Measurements from ENCODE around the gene PIANP. TPM values are rescaled to one million over a fixed set of nuclear protein-coding genes. Genes with fewer than 3 reads are reported as not detected.
A peak's percentile ranks its signal among the peaks of the same experiment; 100 is the strongest.

PIANP gene
- total RNA-seq, 1 donor from 2014 or later = 48.8 TPM

- DNase-seq = peak; percentile 79
- H3K4me3 Mint-ChIP-seq (ENCODE audit: unreplicated experiment) = peak within 1 kb of the TSS; percentile 88
- peaks cover 8% of the 10 kb centered on the region for H3K9me3 Mint-ChIP-seq (ENCODE audit: unreplicated experiment)
- H3K27ac Mint-ChIP-seq (ENCODE audit: unreplicated experiment) = peak within 1 kb of the TSS; percentile 70
- H3K36me3 Mint-ChIP-seq (ENCODE audit: unreplicated experiment) = peaks cover 27% of the 10 kb centered on the region
- H3K27me3 Mint-ChIP-seq (ENCODE audit: unreplicated experiment) = peaks cover 6% of the 10 kb centered on the region
- H3K4me1 Mint-ChIP-seq (ENCODE audit: low read depth, unreplicated experiment) = peaks cover 5% of the 10 kb centered on the region
- TF ChIP-seq CTCF (IDR thresholded peaks at IDR 0.05; ENCODE audit: partially characterized antibody, unreplicated experiment) = no peak
These were observed 53.5 kb downstream of the PIANP start, which contains the start of gene ACRBP for GRCh38 chr12:6647083-6647604. TSS of gene ACRBP (minus strand) at chr12:6647432. CDS start at chr12:6647366, 66 bp downstream.

DNA sequence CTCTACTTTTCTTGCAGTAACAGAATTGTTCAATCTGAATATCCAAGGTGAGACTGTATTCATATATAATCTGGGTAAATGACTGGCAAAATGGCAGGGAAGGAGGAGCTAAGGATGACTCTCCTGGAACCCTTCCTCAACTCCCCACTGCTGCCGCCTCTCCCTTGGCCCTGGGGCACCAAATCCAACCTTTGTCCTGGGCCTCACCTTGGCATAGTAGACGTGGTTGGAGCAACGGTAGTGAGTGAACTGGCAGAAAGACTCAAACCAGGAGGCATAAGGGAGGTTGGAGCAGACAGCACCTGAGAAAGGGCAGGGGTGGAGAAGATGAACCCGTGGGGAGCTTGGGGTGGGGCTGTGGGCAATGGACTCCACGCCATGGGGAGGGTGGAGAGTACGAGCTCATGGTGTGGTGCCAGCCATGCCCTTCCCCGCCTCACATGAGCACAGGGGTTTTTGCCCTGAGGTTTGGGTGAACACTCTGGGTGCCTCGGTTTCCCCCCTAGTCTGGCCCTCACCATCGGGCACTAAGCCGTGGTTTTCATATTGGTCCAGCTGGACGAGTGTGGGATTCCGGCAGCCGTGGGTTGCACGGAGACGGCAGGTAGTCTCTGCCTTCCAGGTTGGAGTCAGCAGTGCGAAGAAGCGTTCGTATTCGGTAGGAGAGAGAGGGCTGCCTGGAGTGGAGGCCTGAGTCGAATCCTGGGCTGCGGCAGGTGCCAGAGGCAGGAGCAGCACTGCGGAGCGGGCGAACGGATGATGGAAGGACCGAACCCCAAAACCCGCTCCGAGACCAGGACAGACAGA, 54.1 kb downstream of the PIANP start:
- peaks cover 9% of the 10 kb centered on the region for H3K27me3 Mint-ChIP-seq (ENCODE audit: unreplicated experiment)
- no peak for DNase-seq
- peaks cover 30% of the 10 kb centered on the region for H3K36me3 Mint-ChIP-seq (ENCODE audit: unreplicated experiment)
- peaks cover 9% of the 10 kb centered on the region for H3K9me3 Mint-ChIP-seq (ENCODE audit: unreplicated experiment)
- no peak for TF ChIP-seq CTCF (IDR thresholded peaks at IDR 0.05; ENCODE audit: partially characterized antibody, unreplicated experiment)
- peak overlapping the region; percentile 70 for H3K27ac Mint-ChIP-seq (ENCODE audit: unreplicated experiment)
- H3K4me3 Mint-ChIP-seq (ENCODE audit: unreplicated experiment) = peak overlapping the region; percentile 88
- H3K4me1 Mint-ChIP-seq (ENCODE audit: low read depth, unreplicated experiment) = peaks cover 5% of the 10 kb centered on the region

DNA sequence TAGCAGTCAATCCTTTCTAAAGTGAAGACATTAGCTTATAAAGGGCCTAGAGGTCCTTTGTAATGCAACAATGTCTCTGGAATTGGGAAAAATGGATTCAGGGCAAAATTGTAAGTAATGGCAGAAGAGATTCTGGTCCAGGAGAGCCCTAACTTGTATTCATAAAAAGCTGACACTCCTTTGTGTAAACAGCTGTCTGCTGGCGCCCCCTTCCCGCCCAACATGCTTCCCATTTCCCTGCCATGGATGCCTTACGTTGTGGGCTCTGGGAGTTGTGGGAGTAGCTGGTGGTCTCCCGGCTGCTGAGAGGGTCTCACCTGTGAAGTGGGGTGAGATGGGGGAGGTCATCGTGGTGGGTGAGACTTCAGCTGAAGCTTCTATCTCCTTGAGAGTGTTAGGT, 55.7 kb downstream of the PIANP start:
- H3K27me3 Mint-ChIP-seq (ENCODE audit: unreplicated experiment) = peaks cover 11% of the 10 kb centered on the region
- no peak for TF ChIP-seq CTCF (IDR thresholded peaks at IDR 0.05; ENCODE audit: partially characterized antibody, unreplicated experiment)
- DNase-seq = no peak
- H3K4me3 Mint-ChIP-seq (ENCODE audit: unreplicated experiment) = no peak overlapping the region
- peaks cover 5% of the 10 kb centered on the region for H3K4me1 Mint-ChIP-seq (ENCODE audit: low read depth, unreplicated experiment)
- H3K9me3 Mint-ChIP-seq (ENCODE audit: unreplicated experiment) = peaks cover 12% of the 10 kb centered on the region
- H3K36me3 Mint-ChIP-seq (ENCODE audit: unreplicated experiment) = peaks cover 36% of the 10 kb centered on the region
- peak overlapping the region; percentile 69 for H3K27ac Mint-ChIP-seq (ENCODE audit: unreplicated experiment)

GRCh38 chr12:6644257-6644596, 56.4 kb downstream of the PIANP start:
- Mint-ChIP-seq H3K27ac (ENCODE audit: unreplicated experiment) (no peak overlapping the region), H3K4me3 (ENCODE audit: unreplicated experiment) (no peak overlapping the region), H3K4me1 (ENCODE audit: low read depth, unreplicated experiment) (peaks cover 5% of the 10 kb centered on the region), H3K36me3 (ENCODE audit: unreplicated experiment) (peaks cover 36% of the 10 kb centered on the region), H3K9me3 (ENCODE audit: unreplicated experiment) (peaks cover 12% of the 10 kb centered on the region), H3K27me3 (ENCODE audit: unreplicated experiment) (peaks cover 10% of the 10 kb centered on the region)
- DNase-seq = no peak
- no peak for TF ChIP-seq CTCF (IDR thresholded peaks at IDR 0.05; ENCODE audit: partially characterized antibody, unreplicated experiment)

Other genes with a start within 250 kb of the PIANP start
- gene TAPBPL, start 248.8 kb downstream of the PIANP start, total RNA-seq (ENCODE audit: unreplicated experiment) = 0.96 TPM
- gene VAMP1, start 230.1 kb downstream of the PIANP start, total RNA-seq (ENCODE audit: unreplicated experiment) = 14.0 TPM
- gene MRPL51, start 207.6 kb downstream of the PIANP start, total RNA-seq (ENCODE audit: unreplicated experiment) = 138 TPM
- gene NCAPD2, start 206.7 kb downstream of the PIANP start, total RNA-seq (ENCODE audit: unreplicated experiment) = 29.3 TPM
- 2,124 TPM for gene GAPDH, start 166.3 kb downstream of the PIANP start, total RNA-seq (ENCODE audit: unreplicated experiment)
- 50.3 TPM for gene IFFO1, start 144.8 kb downstream of the PIANP start, total RNA-seq (ENCODE audit: unreplicated experiment)
- gene NOP2, start 132.5 kb downstream of the PIANP start, total RNA-seq (ENCODE audit: unreplicated experiment) = 53.5 TPM
- gene CHD4, start 93.4 kb downstream of the PIANP start, total RNA-seq (ENCODE audit: unreplicated experiment) = 957 TPM
- not detected for gene LPAR5, start 64.9 kb downstream of the PIANP start, total RNA-seq (ENCODE audit: unreplicated experiment)
- 2.5 TPM for gene ACRBP, start 53.4 kb downstream of the PIANP start, total RNA-seq (ENCODE audit: unreplicated experiment)
- 76.9 TPM for gene ING4, start 37.7 kb downstream of the PIANP start, total RNA-seq (ENCODE audit: unreplicated experiment)
- gene ZNF384, start 11.4 kb downstream of the PIANP start, total RNA-seq (ENCODE audit: unreplicated experiment) = 83.2 TPM
- gene COPS7A, start 23.2 kb upstream of the PIANP start, total RNA-seq (ENCODE audit: unreplicated experiment) = 25.9 TPM
- gene MLF2, start 52.3 kb upstream of the PIANP start, total RNA-seq (ENCODE audit: unreplicated experiment) = 228 TPM
- gene PTMS, start 65.5 kb upstream of the PIANP start, total RNA-seq (ENCODE audit: unreplicated experiment) = 966 TPM
- gene LAG3, start 71.7 kb upstream of the PIANP start, total RNA-seq (ENCODE audit: unreplicated experiment) = 7.3 TPM
- gene CD4, start 88.7 kb upstream of the PIANP start, total RNA-seq (ENCODE audit: unreplicated experiment) = 0.17 TPM
- 145 TPM for gene GPR162, start 121.0 kb upstream of the PIANP start, total RNA-seq (ENCODE audit: unreplicated experiment)
- 58.4 TPM for gene P3H3, start 127.6 kb upstream of the PIANP start, total RNA-seq (ENCODE audit: unreplicated experiment)
- 45.7 TPM for gene GNB3, start 140.1 kb upstream of the PIANP start, total RNA-seq (ENCODE audit: unreplicated experiment)
- 5.2 TPM for gene CDCA3, start 150.5 kb upstream of the PIANP start, total RNA-seq (ENCODE audit: unreplicated experiment)
- gene USP5, start 151.3 kb upstream of the PIANP start, total RNA-seq (ENCODE audit: unreplicated experiment) = 141 TPM
- gene TPI1, start 166.7 kb upstream of the PIANP start, total RNA-seq (ENCODE audit: unreplicated experiment) = 663 TPM
- 4.3 TPM for gene SPSB2, start 172.5 kb upstream of the PIANP start, total RNA-seq (ENCODE audit: unreplicated experiment)
- 2.6 TPM for gene LRRC23, start 204.0 kb upstream of the PIANP start, total RNA-seq (ENCODE audit: unreplicated experiment)
- gene ENO2, start 213.8 kb upstream of the PIANP start, total RNA-seq (ENCODE audit: unreplicated experiment) = 182 TPM
- 94.6 TPM for gene ATN1, start 227.1 kb upstream of the PIANP start, total RNA-seq (ENCODE audit: unreplicated experiment)
- gene RNU7-1, start 243.0 kb upstream of the PIANP start, total RNA-seq (ENCODE audit: unreplicated experiment) = not detected
- 184 TPM for gene C12orf57, start 243.2 kb upstream of the PIANP start, total RNA-seq (ENCODE audit: unreplicated experiment)